GM21717 (cell line): Measurements from ENCODE around the gene SWT1.
"Not testable (repeated sequence)": the region's sequence is repeated elsewhere in the genome, so short reads cannot be mapped to it uniquely, and the experiment has no call there.

ENCODE experiments used
- ATAC-seq: cut with Tn5 transposase; IDR thresholded peaks from one replicate; pipeline ENCODE4 v1.9.1; 2021; ENCODE audit warnings: mild to moderate bottlenecking, moderate library complexity; ENCODE audit not compliant: unreplicated experiment

Gene SWT1

GRCh38 chr1:185244015-185244747 lies 87.2 kb downstream of the SWT1 start:
- no peak for ATAC-seq

GRCh38 chr1:185245466-185245865 lies 88.5 kb downstream of the SWT1 start:
- no peak for ATAC-seq

GRCh38 chr1:185249563-185249962 lies 92.6 kb downstream of the SWT1 start:
- no peak for ATAC-seq

- ATAC-seq = no peak
Observed at GRCh38 chr1:185250063-185250462, 93.1 kb downstream of the SWT1 start.

GRCh38 chr1:185251928-185252327 lies 95.0 kb downstream of the SWT1 start:
- ATAC-seq = not testable (repeated sequence)

- not testable (repeated sequence) for ATAC-seq
Observed at GRCh38 chr1:185252404-185252803, 95.4 kb downstream of the SWT1 start.

GRCh38 chr1:185255595-185255994 lies 98.6 kb downstream of the SWT1 start:
- ATAC-seq = not testable (repeated sequence)

GRCh38 chr1:185257116-185257949 lies 100.4 kb downstream of the SWT1 start:
- not testable (repeated sequence) for ATAC-seq

GRCh38 chr1:185257950-185258208 lies 100.9 kb downstream of the SWT1 start:
- no peak for ATAC-seq

- no peak for ATAC-seq
Observed at GRCh38 chr1:185258676-185259075, 101.7 kb downstream of the SWT1 start.

- ATAC-seq = no peak
Observed at GRCh38 chr1:185260611-185261010, 103.6 kb downstream of the SWT1 start.

- ATAC-seq = no peak
Observed at GRCh38 chr1:185262151-185262550, 105.2 kb downstream of the SWT1 start.

GRCh38 chr1:185263292-185263691 lies 106.3 kb downstream of the SWT1 start:
- ATAC-seq = no peak

- ATAC-seq = no peak
Observed at GRCh38 chr1:185263780-185264179, 106.8 kb downstream of the SWT1 start.

GRCh38 chr1:185265314-185265713 lies 108.3 kb downstream of the SWT1 start:
- no peak for ATAC-seq

GRCh38 chr1:185267301-185267700 lies 110.3 kb downstream of the SWT1 start:
- no peak for ATAC-seq

GRCh38 chr1:185267701-185268100 lies 110.7 kb downstream of the SWT1 start:
- no peak for ATAC-seq

- no peak for ATAC-seq
Observed at GRCh38 chr1:185268352-185268751, 111.4 kb downstream of the SWT1 start.

- ATAC-seq = no peak
Observed at GRCh38 chr1:185271921-185272320, 115.0 kb downstream of the SWT1 start.

- ATAC-seq = no peak
Observed at GRCh38 chr1:185279571-185279970, 122.6 kb downstream of the SWT1 start.

- no peak for ATAC-seq
Observed at GRCh38 chr1:185280589-185280988, 123.6 kb downstream of the SWT1 start.

- peak; percentile 49 for ATAC-seq
Observed at GRCh38 chr1:185281245-185281644, 124.3 kb downstream of the SWT1 start.
